GM19193 (cell line): ENCODE data around the gene CRIP2.

ENCODE experiments used
- POLR2A ChIP-seq: IDR thresholded peaks from 4 replicates; pipeline ENCODE4 v1.6.1; 2011; ENCODE audit not compliant: insufficient read depth, insufficient read length; ENCODE audit errors: extremely low read depth

The CRIP2 gene

GRCh38 chr14:105484069-105484996 is 9.7 kb downstream of the CRIP2 start:
- TF ChIP-seq POLR2A, result no peak

- TF ChIP-seq POLR2A, result no peak
Measured at GRCh38 chr14:105484997-105485393, 10.4 kb downstream of the CRIP2 start.

- no peak for TF ChIP-seq POLR2A
Measured at GRCh38 chr14:105485739-105486162, 11.1 kb downstream of the CRIP2 start.

- no peak for TF ChIP-seq POLR2A
Measured at GRCh38 chr14:105486163-105486973, 11.7 kb downstream of the CRIP2 start, which contains the start of gene CRIP1. CRIP1 (plus strand) TSS chr14:105486886; CDS start chr14:105487260, 374 bp downstream.

GRCh38 chr14:105486974-105487448 is 12.4 kb downstream of the CRIP2 start:
- peak; percentile 62 for TF ChIP-seq POLR2A

GRCh38 chr14:105487449-105487985 is 12.9 kb downstream of the CRIP2 start:
- TF ChIP-seq POLR2A, result no peak

GRCh38 chr14:105487986-105488777 is 13.6 kb downstream of the CRIP2 start:
- TF ChIP-seq POLR2A, result no peak

- TF ChIP-seq POLR2A, result no peak
Measured at GRCh38 chr14:105488781-105489541, 14.3 kb downstream of the CRIP2 start.

- TF ChIP-seq POLR2A, result peak; percentile 30
Measured at GRCh38 chr14:105489542-105490266, 15.1 kb downstream of the CRIP2 start.

GRCh38 chr14:105490267-105490571 is 15.6 kb downstream of the CRIP2 start:
- no peak for TF ChIP-seq POLR2A

- TF ChIP-seq POLR2A, result peak; percentile 77
Measured at GRCh38 chr14:105490572-105491365, 16.1 kb downstream of the CRIP2 start, which contains the start of gene TEDC1. TEDC1 (plus strand) TSS chr14:105491246; CDS start chr14:105491376, 130 bp downstream.

GRCh38 chr14:105491366-105491973 is 16.8 kb downstream of the CRIP2 start:
- no peak for TF ChIP-seq POLR2A
